ENCODE measurements around the gene OBI1. TPM values are rescaled to one million over a fixed set of nuclear protein-coding genes. Genes with fewer than 3 reads are reported as not detected.

OBI1 gene
- total and polyA plus RNA-seq, 12 donors = 1.5 to 14.3 (median 7.5) TPM

GRCh38 chr13:78594456-78594975 is 64.4 kb downstream of the OBI1 start:
- no peak overlapping the region for H3K4me3 ChIP-seq
- no peak for DNase-seq
- H3K27me3 ChIP-seq = peaks cover 100% of the 10 kb centered on the region
- no peaks in the 10 kb centered on the region for H3K9me3 ChIP-seq (replicated peaks in 1 of 3)
- peaks cover 0 to 14% of the 10 kb centered on the region in 2 donors for H3K4me1 ChIP-seq (replicated peaks in 1 of 2)
- no peaks in the 10 kb centered on the region for H3K36me3 ChIP-seq (replicated peaks in 1 of 2)
- no peak for TF ChIP-seq CTCF (IDR thresholded peaks at IDR 0.05)
- TF ChIP-seq POLR2A (IDR thresholded peaks at IDR 0.05) = no peak
- no peak overlapping the region for H3K27ac ChIP-seq
- 12 to 16% (median 13%) methylated on average over 8 of the region's 8 CpGs for WGBS, 4 donors
- intact Hi-C loops (cut with DNase I) = no loop called here

- intact Hi-C loops (cut with DNase I) = no loop called here
- Histone ChIP-seq H3K4me1 (replicated peaks in 1 of 2) (peaks cover 0 to 14% of the 10 kb centered on the region in 2 donors), H3K27me3 (peaks cover 100% of the 10 kb centered on the region), H3K36me3 (replicated peaks in 1 of 2) (no peaks in the 10 kb centered on the region), H3K4me3 (no peak overlapping the region), H3K27ac (no peak overlapping the region), H3K9me3 (replicated peaks in 1 of 3) (no peaks in the 10 kb centered on the region)
- TF ChIP-seq POLR2A (IDR thresholded peaks at IDR 0.05) (no peak), CTCF (IDR thresholded peaks at IDR 0.05) (no peak)
- DNase-seq = no peak
- 7 to 14% (median 12%) methylated on average over 29 of the region's 29 CpGs for WGBS, 4 donors
These were observed 65.1 kb downstream of the OBI1 start for GRCh38 chr13:78593652-78594455.

- no peaks in the 10 kb centered on the region for H3K36me3 ChIP-seq (replicated peaks in 1 of 2)
- no peak for TF ChIP-seq CTCF (IDR thresholded peaks at IDR 0.05)
- TF ChIP-seq POLR2A (IDR thresholded peaks at IDR 0.05) = no peak
- peaks cover 0 to 14% of the 10 kb centered on the region in 2 donors for H3K4me1 ChIP-seq (replicated peaks in 1 of 2)
- DNase-seq = no peak
- H3K9me3 ChIP-seq (replicated peaks in 1 of 3) = no peaks in the 10 kb centered on the region
- H3K27ac ChIP-seq = no peak overlapping the region
- WGBS, 4 donors = 13 to 16% (median 16%) methylated on average over 13 of the region's 13 CpGs
- H3K4me3 ChIP-seq = no peak overlapping the region
- peaks cover 99% of the 10 kb centered on the region for H3K27me3 ChIP-seq
- intact Hi-C loops (cut with DNase I) = no loop called here
These were observed 65.8 kb downstream of the OBI1 start for GRCh38 chr13:78593129-78593528.

- intact Hi-C loops (cut with DNase I) = no loop called here
- H3K36me3 ChIP-seq (replicated peaks in 1 of 2) = no peaks in the 10 kb centered on the region
- no peak overlapping the region for H3K4me3 ChIP-seq
- H3K27me3 ChIP-seq = peaks cover 98% of the 10 kb centered on the region
- no peaks in the 10 kb centered on the region for H3K9me3 ChIP-seq (replicated peaks in 1 of 3)
- peaks cover 0 to 14% of the 10 kb centered on the region in 2 donors for H3K4me1 ChIP-seq (replicated peaks in 1 of 2)
- WGBS, 4 donors = 10 to 16% (median 12%) methylated on average over 6 of the region's 6 CpGs
- TF ChIP-seq CTCF (IDR thresholded peaks at IDR 0.05) = no peak
- no peak for TF ChIP-seq POLR2A (IDR thresholded peaks at IDR 0.05)
- no peak for DNase-seq
- H3K27ac ChIP-seq = no peak overlapping the region
These were observed 66.4 kb downstream of the OBI1 start for GRCh38 chr13:78592584-78592983.
